Ishikawa (cell line): ENCODE results near the gene PKP4.

Experiments
- CEBPB ChIP-seq: IDR thresholded peaks from 2 replicates; pipeline ENCODE4 v1.6.1; 2012
- MAX ChIP-seq: IDR thresholded peaks from 2 replicates; pipeline ENCODE4 v1.6.1; 2012
- NFIC ChIP-seq: IDR thresholded peaks from 2 replicates; pipeline ENCODE4 v1.6.1; 2012
- TAF1 ChIP-seq: IDR thresholded peaks from 2 replicates; pipeline ENCODE4 v1.6.1; 2012; ENCODE audit warnings: low read depth, mild to moderate bottlenecking
- TEAD4 ChIP-seq: IDR thresholded peaks from 2 replicates; pipeline ENCODE4 v1.6.1; 2012
- YY1 ChIP-seq: IDR thresholded peaks from 2 replicates; pipeline ENCODE4 v1.6.1; 2012; ENCODE audit warnings: low read depth

- TF ChIP-seq MAX = no peak
- no peak for TF ChIP-seq TAF1
- TF ChIP-seq NFIC = no peak
- TF ChIP-seq CEBPB = no peak
- TF ChIP-seq TEAD4 = no peak
- no peak for TF ChIP-seq YY1
Measured at GRCh38 chr2:158482594-158482993, 25.8 kb downstream of the PKP4 start.
